ENCODE data around the gene ATP6V1G1. TPM values are rescaled to one million over a fixed set of nuclear protein-coding genes. Genes with fewer than 3 reads are reported as not detected.

Gene ATP6V1G1
- total RNA-seq, 1 experiment from 2014 or later, result 119 TPM

GRCh38 chr9:114580609-114581193, 6.9 kb upstream of the ATP6V1G1 start:
- no peak overlapping the region for H2AK5ac ChIP-seq (ENCODE audit: insufficient read length, low read length)
- no peak overlapping the region for H3K9ac ChIP-seq (ENCODE audit: extremely low read depth, insufficient read length, low read length)
- TF ChIP-seq CTCF (conservative IDR thresholded peaks at IDR 0.05), result no peak
- H3K36me3 Mint-ChIP-seq (ENCODE audit: insufficient read depth in 1 of 3, low read depth in 3 of 3), result no peaks in the 10 kb centered on the region
- H3K79me2 ChIP-seq (ENCODE audit: insufficient read depth, low read length), result no peaks in the 10 kb centered on the region
- peaks cover 9% of the 10 kb centered on the region for H3K4me1 ChIP-seq (ENCODE audit: insufficient read depth, low read length)
- no peaks in the 10 kb centered on the region for H3K27me3 ChIP-seq (ENCODE audit: insufficient read depth, low read length)
- H4K8ac ChIP-seq (replicated peaks; ENCODE audit: insufficient read length, low read depth, low read length), result no peak overlapping the region
- no peaks in the 10 kb centered on the region for H3K9me3 ChIP-seq (ENCODE audit: control insufficient read depth, low read depth, low read length)
- no peak overlapping the region for H2AFZ ChIP-seq (ENCODE audit: low read length)
- H2BK12ac ChIP-seq (ENCODE audit: insufficient read length, low read depth, low read length), result no peak overlapping the region
- H2BK120ac ChIP-seq (ENCODE audit: low read depth, low read length, poor library complexity, severe bottlenecking), result no peak overlapping the region
- no peak overlapping the region for H2BK15ac ChIP-seq (ENCODE audit: low read depth, low read length)
- no peak overlapping the region for H2BK20ac ChIP-seq (ENCODE audit: low read depth, low read length, poor library complexity, severe bottlenecking)
- no peaks in the 10 kb centered on the region for H3K27me3 Mint-ChIP-seq (ENCODE audit: low read depth)
- H3K4me3 Mint-ChIP-seq, result no peak overlapping the region
- H3K23me2 ChIP-seq (ENCODE audit: insufficient read length, low read depth, low read length, poor library complexity, severe bottlenecking), result no peaks in the 10 kb centered on the region
- no peak overlapping the region for H3K18ac ChIP-seq (ENCODE audit: insufficient read length, low read depth, low read length)
- no peak overlapping the region for H3T11ph ChIP-seq (ENCODE audit: low read length)
- no peak overlapping the region for H3K23ac ChIP-seq (ENCODE audit: insufficient read length, low read depth, low read length)
- H4K5ac ChIP-seq (ENCODE audit: insufficient read length, low read depth, low read length), result no peak overlapping the region
- H3K79me1 ChIP-seq (ENCODE audit: insufficient read depth, low read depth, low read length, poor library complexity, severe bottlenecking), result no peaks in the 10 kb centered on the region
- peaks cover 34 to 39% of the 10 kb centered on the region in 2 experiments for H3K4me1 Mint-ChIP-seq
- DNase-seq, result no peak
- H4K91ac ChIP-seq (ENCODE audit: insufficient read length, low read depth, low read length), result no peak overlapping the region
- no peak overlapping the region for H3K4ac ChIP-seq (ENCODE audit: low read depth, low read length)
- H3K27ac Mint-ChIP-seq, result peak overlapping the region in 2 of 3 experiments; percentile 49 to 70; a peak in 3 of 7 replicates
- H3K9me3 Mint-ChIP-seq, result no peaks in the 10 kb centered on the region; a peak in 1 of 5 replicates
- no peak overlapping the region for H3K4me2 ChIP-seq (ENCODE audit: insufficient read depth, insufficient read length, low read length)
- no CpG with 5 or more reads among the region's 2 CpGs for WGBS (ENCODE audit: extremely low coverage, insufficient read length, low lambda C conversion rate)
- H3K14ac ChIP-seq (ENCODE audit: insufficient read depth, low read length), result no peak overlapping the region
- no peak overlapping the region for H2BK5ac ChIP-seq (ENCODE audit: insufficient read length, low read length)
- H4K20me1 ChIP-seq (ENCODE audit: control insufficient read depth, insufficient read depth, insufficient read length), result no peaks in the 10 kb centered on the region
- H3K27ac ChIP-seq (ENCODE audit: insufficient read length, low read depth, low read length), result no peak overlapping the region
- H3K56ac ChIP-seq (ENCODE audit: insufficient read length, low read depth, low read length), result no peak overlapping the region
